COLO829 (cell line): Measurements from ENCODE around the gene MSRB1.
"Not testable (repeated sequence)": the region's sequence is repeated elsewhere in the genome, so short reads cannot be mapped to it uniquely, and the experiment has no call there.

Source experiments
- DNase-seq: peaks from one replicate; pipeline ENCODE4 v3.0.0; 2012; ENCODE audit warnings: low spot score

MSRB1 gene

DNA sequence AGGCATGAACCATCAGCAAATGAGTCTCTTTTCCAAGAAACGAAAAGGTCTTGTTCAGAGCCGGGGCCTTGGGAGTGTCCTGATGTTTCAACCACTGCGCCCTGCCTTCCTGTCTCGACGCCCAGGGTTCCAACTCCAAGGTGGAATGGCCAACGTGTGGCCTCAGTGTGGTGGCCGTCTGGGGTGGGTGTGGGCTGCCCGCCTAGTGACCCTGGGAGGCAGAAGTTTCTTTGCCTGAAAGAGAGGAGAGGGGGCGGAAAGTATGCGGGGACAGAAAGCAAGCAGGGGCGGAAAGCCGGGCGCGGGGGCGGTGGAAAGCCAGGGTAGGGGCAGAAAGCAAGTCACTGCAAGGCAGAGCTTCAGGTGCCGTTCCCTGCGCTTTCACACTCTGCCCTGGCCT, 4.1 kb downstream of the MSRB1 start:
- no peak for DNase-seq

GRCh38 chr16:1938316-1938715, 4.7 kb downstream of the MSRB1 start:
- no peak for DNase-seq

- no peak for DNase-seq
Observed at GRCh38 chr16:1936945-1937479, 6.0 kb downstream of the MSRB1 start.

DNA sequence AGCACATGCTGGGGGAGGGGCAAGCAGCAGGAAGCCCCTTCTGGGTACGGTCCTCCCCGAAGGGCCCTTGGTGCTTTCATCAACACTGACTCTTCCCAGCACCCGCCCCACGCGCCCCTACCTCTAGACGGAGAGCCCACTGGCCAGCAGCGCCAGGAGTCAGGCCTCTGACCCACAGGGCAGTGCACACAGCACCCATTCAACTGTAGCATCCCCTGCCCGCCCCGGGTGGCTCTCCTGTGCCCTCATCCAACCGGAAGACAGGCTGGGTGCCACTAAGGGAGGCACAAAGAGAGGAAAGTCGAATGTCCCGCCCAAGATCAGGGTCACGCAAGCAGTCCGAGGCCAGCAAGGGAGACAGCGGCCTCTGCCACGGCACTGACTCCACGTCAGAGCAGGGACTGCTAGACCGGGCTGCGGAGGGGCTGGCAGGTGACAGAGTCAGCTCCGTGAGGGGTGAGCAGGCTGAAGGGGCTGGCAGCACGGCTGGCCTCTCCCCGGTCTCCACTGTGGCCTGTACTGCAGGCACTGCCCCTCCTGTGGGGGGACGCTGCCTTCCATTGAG, 9.8 kb downstream of the MSRB1 start:
- no peak for DNase-seq

- no peak for DNase-seq
Observed at GRCh38 chr16:1932050-1933028, 10.7 kb downstream of the MSRB1 start.

DNA sequence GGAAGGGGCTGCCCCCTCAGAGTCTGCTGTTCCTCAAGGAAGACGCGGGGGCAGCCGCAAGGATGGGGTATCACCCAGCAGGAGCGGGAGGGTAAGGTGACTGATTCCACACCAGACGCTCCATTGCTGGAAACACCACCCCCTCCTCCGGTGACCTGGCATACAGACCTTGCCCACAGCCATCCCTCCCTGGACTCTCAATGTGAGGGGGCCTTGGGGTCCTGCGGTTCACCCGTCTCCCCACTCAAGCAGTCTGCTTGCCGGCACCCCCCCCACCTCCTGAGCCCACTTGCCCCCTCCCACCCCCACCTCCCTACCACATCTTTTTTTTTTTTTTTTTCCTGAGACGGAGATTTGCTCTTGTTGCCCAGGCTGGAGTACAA, 12.7 kb downstream of the MSRB1 start:
- DNase-seq = no peak

DNA sequence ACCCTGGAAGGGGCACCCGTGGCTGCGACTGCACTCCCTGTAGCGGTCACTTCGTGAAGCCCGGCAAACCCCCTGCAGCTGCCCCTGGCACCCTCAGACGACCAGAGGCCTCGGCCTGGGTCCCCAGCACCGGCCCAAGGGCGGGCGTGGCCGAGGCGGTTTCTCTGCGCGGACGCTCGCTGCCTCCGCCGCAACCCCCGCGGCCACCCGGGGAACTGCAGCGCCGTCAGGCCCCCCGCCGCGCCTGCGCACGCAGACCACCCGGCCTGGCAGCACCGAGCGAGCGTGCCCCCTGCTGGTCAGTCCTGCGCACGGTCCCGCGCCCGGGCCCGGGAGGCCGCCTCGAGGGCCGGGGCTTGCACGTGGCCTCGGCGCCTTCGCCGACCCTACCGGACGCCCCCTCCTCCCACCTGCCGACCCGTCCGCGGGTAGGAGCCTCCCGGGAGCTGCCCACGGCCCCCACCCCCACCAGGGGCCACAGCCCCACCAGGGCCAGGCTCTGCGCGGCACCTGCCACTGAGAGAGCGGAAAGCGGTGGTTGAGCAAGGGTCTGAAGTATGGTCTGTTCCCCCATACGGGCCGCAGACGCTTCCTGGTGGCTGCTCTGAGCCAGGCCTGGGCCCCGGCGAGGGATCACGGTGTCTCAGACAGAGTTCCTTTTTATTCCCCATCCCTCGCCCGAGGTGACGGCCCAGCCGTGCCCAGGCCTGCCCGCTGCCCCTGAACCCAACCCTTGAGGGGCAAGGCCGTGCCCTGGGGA, 13.2 kb downstream of the MSRB1 start:
- peak; percentile 81 for DNase-seq

GRCh38 chr16:1929105-1929504, 13.9 kb downstream of the MSRB1 start:
- DNase-seq = no peak

DNA sequence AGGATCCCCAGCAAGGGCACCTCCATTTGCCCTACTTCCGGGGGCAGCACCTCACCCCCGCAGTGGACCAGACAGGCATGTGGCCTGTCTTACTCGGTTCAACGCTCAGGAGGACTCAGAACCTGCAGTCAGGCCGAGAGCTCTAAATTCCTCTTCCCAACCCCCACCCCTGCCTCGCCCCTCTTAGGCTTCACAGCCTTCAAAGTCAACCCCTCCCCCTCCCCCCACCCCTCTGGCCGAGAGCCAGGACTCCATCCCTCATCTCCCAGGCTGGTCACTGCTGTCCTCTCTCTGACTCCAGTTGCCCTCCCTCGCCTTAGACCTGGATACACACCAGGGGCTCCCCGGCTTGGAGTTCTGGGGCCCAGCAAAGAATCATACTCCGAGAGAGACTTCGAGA, 16.7 kb downstream of the MSRB1 start:
- no peak for DNase-seq

DNA sequence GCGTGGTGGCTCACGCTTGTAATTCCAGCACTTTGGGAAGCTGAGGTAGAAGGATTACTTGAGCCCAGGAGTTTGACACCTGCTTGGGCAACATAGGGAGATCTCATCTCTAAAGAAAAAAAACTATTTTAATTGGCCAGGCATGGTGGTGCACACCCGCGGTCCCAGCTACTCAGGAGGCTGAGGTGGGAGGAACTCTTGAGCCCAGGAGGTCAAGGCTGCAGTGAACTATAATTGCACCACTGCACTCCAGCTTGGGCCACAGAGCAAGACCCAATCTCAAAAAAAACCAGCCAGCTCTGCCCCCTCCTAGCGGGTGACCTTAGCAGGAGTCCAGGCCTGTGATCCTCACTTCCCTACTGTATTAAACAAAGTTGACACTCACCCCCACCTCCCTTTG, 18.9 kb downstream of the MSRB1 start:
- DNase-seq = no peak

GRCh38 chr16:1923299-1924034, 19.5 kb downstream of the MSRB1 start:
- DNase-seq = no peak

DNA sequence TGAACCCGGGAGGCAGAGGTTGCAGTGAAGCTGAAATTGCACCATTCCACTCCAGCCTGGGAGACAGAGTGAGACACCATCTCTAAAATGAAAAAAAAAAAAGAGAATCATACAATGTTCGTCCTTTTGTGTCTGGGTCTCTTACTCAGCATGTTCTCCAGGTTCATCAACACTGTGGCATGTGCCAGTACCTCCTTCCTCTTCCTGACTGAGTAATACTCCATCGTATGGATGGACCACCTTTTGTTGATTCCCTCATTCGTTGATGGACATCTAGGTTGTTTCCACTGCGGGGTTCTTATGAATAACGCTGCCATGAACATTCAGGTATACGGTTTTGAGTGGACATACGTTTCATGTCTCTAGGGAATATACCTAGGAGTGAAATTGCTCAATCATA, 20.6 kb downstream of the MSRB1 start:
- DNase-seq = no peak

DNA sequence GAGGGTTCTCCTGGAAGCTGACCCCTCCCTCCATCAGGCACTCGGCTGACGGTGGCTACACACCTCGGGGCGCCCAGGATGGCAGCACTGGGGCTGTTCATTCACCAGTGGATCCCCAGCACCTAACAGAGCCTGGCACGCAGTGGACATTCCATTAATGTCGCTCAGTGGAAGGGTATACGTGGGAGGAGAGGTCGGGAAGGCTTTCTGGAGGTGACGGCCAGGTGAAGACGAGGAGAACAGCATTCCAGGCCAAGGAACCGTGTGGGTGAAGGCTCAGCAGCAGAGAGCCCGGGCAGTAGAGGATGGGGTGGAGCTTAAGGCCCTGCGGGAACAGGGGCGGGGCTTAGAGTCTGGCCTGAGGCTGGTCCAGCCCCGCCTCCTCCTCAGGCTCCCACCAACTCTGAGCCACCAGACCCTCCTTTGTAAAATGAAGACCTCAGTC, 22.2 kb downstream of the MSRB1 start:
- no peak for DNase-seq

GRCh38 chr16:1920122-1920521, 22.9 kb downstream of the MSRB1 start:
- not testable (repeated sequence) for DNase-seq

GRCh38 chr16:1919327-1919998, 23.5 kb downstream of the MSRB1 start:
- DNase-seq = no peak

DNA sequence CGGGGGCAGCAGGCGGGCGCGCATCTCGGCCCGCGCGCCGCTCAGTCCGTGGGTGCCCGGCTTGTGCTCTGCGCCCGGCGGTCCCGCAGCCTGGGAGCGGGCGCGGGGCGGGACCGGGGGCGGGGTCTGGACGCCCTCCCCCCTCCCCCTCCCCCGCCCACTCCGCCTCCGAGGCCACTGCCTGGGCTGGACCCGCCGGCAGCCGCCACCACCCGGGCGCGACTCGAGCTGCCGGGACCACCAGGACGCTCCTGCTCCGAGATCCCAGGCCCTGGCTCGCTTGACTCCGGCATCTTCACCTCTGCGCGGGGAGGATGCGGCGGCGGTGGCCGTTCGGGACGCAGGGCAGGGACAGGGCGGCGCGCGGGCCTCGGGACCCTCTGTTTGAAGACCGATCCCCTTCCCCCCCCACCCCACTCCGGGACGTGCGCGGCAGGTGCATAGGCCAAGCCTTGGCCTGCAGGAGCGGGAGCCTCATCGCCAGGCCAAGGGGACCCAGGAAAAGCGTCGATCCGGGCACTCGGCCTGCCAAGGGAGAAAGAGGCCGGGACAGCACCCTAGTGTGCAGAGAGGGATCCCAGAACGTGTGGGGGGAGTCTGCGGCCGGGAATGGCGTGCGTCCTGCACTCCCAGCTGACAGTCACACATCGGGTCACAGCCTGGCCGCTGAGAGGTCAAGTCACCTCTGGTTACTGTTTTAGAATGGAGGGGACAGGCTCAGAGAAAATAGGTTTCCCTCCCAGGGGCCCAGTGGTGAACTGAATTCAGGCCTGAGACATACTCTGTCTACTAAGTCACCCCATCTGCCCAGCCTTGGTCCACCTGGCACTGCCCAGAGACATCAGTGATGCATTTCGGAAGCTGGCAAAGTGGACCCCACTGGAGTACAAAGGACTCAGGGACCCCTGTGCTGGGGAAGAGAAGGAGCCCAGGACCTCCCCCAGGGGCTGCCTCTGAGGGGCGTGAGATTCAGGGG, 24.4 kb downstream of the MSRB1 start, which contains the start of gene HS3ST6:
HS3ST6 (minus strand) TSS at position 65 of the 976 bp plus-strand sequence. CDS start 92 bp downstream, outside the sequence.
- DNase-seq = no peak

- DNase-seq = no peak
Observed at GRCh38 chr16:1917665-1918350, 25.2 kb downstream of the MSRB1 start.

GRCh38 chr16:1917056-1917664, 25.8 kb downstream of the MSRB1 start:
- DNase-seq = no peak

DNA sequence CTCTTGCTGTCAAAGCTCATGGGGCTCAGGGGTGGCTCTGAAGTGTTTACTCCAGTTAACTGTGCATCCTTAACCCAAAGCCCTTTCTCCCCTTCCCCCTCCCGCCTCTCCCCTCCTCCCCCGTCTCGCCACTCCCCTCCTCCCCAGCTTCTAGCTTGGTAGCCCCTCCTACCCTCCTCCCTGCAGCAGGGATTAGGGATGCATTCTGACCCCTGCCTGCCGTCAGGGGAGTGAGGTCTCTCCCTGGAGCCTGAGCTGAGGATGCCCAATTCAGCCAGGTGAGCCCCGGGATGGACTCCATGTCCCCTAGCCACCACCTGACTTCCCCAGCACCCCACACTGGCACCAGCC, 26.4 kb downstream of the MSRB1 start:
- DNase-seq = no peak
